ENCODE measurements around the gene SLC26A8.
"Not testable (repeated sequence)": the region's sequence is repeated elsewhere in the genome, so short reads cannot be mapped to it uniquely, and the experiment has no call there.

SLC26A8 gene

DNA sequence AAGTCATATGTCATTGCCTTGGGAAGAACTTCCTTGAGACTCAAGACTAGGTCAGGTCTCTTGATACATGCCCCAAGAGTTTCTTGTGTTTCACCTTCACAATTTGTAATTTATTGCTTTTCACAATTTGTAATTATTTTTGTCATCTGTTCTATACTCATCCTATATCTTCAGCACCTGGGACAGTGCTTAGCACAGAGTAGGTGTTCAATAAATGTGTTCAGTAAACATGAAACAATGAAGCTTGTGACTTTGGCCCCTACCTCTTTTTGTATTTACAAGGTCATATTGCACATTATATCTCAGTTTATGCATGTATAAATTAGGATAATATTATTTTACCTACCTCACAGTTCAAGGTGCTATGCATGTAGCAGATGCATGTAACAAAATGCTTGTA lies 82.1 kb downstream of the SLC26A8 start:
- H3K4me3 ChIP-seq (ENCODE audit: low read depth, low read length) = no peak overlapping the region
- TF ChIP-seq, protein P1, sequence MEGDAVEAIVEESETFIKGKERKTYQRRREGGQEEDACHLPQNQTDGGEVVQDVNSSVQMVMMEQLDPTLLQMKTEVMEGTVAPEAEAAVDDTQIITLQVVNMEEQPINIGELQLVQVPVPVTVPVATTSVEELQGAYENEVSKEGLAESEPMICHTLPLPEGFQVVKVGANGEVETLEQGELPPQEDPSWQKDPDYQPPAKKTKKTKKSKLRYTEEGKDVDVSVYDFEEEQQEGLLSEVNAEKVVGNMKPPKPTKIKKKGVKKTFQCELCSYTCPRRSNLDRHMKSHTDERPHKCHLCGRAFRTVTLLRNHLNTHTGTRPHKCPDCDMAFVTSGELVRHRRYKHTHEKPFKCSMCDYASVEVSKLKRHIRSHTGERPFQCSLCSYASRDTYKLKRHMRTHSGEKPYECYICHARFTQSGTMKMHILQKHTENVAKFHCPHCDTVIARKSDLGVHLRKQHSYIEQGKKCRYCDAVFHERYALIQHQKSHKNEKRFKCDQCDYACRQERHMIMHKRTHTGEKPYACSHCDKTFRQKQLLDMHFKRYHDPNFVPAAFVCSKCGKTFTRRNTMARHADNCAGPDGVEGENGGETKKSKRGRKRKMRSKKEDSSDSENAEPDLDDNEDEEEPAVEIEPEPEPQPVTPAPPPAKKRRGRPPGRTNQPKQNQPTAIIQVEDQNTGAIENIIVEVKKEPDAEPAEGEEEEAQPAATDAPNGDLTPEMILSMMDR (IDR thresholded peaks at IDR 0.05; ENCODE audit: insufficient read depth, low read length, missing control alignments) = no peak
- ChIA-PET POLR2A (no interaction called here), CTCF (interaction anchor here (1.5 kb wide), 1 partner anchor 15 kb away, joined by 5 read pairs; no protein-coding TSS in a partner anchor)
- DNase-seq (ENCODE audit: low read depth, low spot score) = no peak

DNA sequence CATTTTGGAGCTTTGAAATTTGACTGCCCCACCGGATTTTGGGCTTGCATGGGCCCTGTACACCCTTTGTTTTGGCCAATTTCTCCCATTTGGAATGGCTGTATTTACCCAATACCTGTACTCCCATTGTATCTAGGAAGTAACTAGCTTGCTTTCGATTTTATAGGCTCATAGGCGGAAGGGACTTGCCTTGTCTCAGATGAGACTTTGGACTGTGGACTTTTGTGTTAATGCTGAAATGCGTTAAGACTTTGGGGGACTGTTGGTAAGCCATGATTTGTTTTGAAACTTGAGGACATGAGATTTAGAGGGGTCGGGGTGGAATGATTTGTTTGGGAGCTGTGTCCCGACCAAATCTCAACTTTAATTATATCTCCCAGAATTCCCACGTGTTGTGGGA lies 83.3 kb downstream of the SLC26A8 start:
- POLR2A ChIA-PET; H3K4me3 ChIP-seq (ENCODE audit: low read depth, low read length); DNase-seq (ENCODE audit: low read depth, low spot score); CTCF ChIA-PET: not testable (repeated sequence)

DNA sequence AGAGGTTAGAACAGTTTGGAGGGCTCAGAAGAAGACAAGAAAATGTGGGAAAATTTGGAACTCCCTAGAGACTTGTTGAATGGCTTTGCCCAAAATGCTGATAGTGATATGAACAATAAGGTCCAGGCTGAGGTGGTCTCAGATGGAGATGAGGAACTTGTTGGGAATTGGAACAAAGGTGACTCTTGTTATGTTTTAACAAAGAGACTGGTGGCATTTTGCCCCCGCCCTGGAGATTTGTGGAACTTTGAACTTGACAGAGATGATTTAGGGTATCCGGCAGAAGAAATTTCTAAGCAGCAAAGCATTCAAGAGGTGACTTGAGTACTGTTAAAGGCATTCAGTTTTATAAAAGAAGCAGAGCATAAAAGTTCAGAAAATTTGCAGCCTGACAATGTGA lies 84.4 kb downstream of the SLC26A8 start:
- POLR2A ChIA-PET; DNase-seq (ENCODE audit: low read depth, low spot score); H3K4me3 ChIP-seq (ENCODE audit: low read depth, low read length): not testable (repeated sequence)
- CTCF ChIA-PET = interaction anchor here (1.6 kb wide), 1 partner anchor 14 kb away, joined by 3 read pairs; no protein-coding TSS in a partner anchor

DNA sequence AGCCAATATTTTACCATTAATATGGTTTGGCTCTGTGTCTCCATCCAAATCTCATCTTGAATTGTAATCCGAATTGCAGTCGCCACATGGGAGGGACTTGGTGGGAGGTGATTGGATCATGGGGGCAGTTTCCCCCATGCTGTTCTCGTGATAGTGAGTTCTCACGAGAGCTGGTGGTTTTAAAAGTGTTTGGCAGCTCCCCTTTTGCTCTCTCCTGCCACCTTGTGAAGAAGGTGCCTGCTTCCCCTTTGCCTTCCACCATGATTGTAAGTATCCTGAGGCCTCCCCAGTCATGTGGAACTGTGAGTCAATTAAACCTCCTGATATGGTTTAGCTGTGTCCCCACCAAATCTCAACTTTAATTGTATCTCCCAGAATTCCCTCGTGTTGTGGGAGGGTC lies 85.2 kb downstream of the SLC26A8 start:
- H3K4me3 ChIP-seq (ENCODE audit: low read depth, low read length); DNase-seq (ENCODE audit: low read depth, low spot score); POLR2A ChIA-PET: not testable (repeated sequence)
- CTCF ChIA-PET = interaction anchor here (1.2 to 1.6 kb wide), 2 partner anchors 12 to 15 kb away, joined by 3 read pairs; no protein-coding TSS in a partner anchor

DNA sequence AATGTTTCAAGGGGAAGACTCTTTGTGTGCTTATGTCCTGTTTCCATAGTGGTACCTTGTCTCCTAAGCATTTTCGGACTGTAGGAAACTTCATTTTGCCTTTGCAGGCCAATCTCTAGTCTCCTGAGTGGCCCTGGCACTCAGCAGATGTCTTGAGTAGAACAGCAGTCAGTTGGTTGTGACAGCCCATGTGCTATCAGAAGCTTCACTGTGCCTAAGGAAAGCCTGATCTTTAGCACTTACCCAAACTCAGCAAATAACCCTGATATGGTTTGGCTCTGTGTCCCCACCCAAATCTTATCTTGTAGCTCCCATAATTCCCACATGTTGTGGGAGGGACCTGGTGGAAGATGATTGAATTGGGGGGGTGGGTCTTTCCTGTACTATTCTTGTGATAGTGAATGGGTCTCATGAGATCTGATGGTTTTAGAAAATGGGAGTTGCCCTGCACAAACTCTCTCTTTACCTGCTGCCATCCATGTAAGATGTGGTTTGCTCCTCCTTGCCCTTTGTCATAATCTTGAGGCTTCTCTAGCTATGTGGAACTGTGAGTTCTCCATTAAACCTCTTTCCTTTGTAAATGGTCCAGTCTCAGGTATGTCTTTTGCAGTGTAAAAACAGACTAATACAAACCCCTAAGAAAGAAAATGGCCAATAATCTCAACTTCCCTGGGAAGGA lies 87.6 kb downstream of the SLC26A8 start:
- H3K4me3 ChIP-seq (ENCODE audit: low read depth, low read length) = no peak overlapping the region
- POLR2A ChIA-PET = no interaction called here
- CTCF ChIA-PET = interaction anchor here (1.4 kb wide), 1 partner anchor 18 kb away, joined by 4 read pairs; no protein-coding TSS in a partner anchor
- TF ChIP-seq, protein P1 (IDR thresholded peaks at IDR 0.05; ENCODE audit: insufficient read depth, low read length, missing control alignments) = no peak
- no peak for DNase-seq (ENCODE audit: low read depth, low spot score)

- POLR2A ChIA-PET = no interaction called here
These were observed 89.0 kb downstream of the SLC26A8 start for GRCh38 chr6:35935469-35935868.

DNA sequence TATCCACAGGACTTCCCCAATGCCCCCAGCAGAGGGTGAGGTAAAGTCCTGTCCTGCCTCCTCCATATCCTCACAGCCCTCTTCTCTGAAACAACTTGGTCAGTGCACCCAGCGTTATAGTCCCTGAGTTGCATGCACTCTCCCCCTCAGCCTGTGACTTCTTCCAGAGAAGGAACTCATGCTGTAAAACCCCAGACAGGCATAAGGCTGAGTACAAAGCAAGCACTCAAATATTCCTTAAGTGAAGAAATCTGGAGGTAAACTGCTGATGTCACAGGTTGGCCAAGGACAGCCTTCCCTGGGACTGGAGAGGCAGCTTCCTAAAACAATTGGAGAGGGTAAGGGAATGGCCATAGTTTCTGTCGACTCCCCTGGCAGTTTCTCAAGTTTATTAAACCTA lies 90.6 kb downstream of the SLC26A8 start:
- DNase-seq (ENCODE audit: low read depth, low spot score) = no peak
- TF ChIP-seq, protein P1 (IDR thresholded peaks at IDR 0.05; ENCODE audit: insufficient read depth, low read length, missing control alignments) = no peak
- CTCF ChIA-PET = no interaction called here
- POLR2A ChIA-PET = no interaction called here
- H3K4me3 ChIP-seq (ENCODE audit: low read depth, low read length) = no peak overlapping the region

More at GRCh38 chr6:35935469-35935868, 89.0 kb downstream of the SLC26A8 start:
- no peak for DNase-seq (ENCODE audit: low read depth, low spot score)
- CTCF ChIA-PET = interaction anchor here (0.7 to 1.4 kb wide), 2 partner anchors 14 to 15 kb away, joined by 3 read pairs; partner anchors contain the start of gene SRPK1
- TF ChIP-seq, protein P1 (IDR thresholded peaks at IDR 0.05; ENCODE audit: insufficient read depth, low read length, missing control alignments) = no peak
- H3K4me3 ChIP-seq (ENCODE audit: low read depth, low read length) = no peak overlapping the region

- CTCF ChIA-PET, POLR2A ChIA-PET: not testable (repeated sequence)
These were observed 92.6 kb downstream of the SLC26A8 start for GRCh38 chr6:35931873-35932272.

More at GRCh38 chr6:35931873-35932272, 92.6 kb downstream of the SLC26A8 start:
- not testable (repeated sequence) for H3K4me3 ChIP-seq (ENCODE audit: low read depth, low read length); DNase-seq (ENCODE audit: low read depth, low spot score)

Data from AG04449 (cell line).